K562 (cell line): Measurements from ENCODE around the gene SHISAL2A. TPM values are rescaled to one million over a fixed set of nuclear protein-coding genes. Genes with fewer than 3 reads are reported as not detected.

Source experiments
- EP400 ChIP-seq: fragments of 450-650 bp; IDR thresholded peaks from 2 replicates; pipeline ENCODE4 v1.6.1; 2017; ENCODE audit warnings: antibody characterized with exemption, mild to moderate bottlenecking, moderate library complexity
- SPI1 ChIP-seq: IDR thresholded peaks from 2 replicates; pipeline ENCODE4 v1.6.1; 2011; ENCODE audit warnings: low read depth, low read length, control low read depth, borderline replicate concordance
- ZNF175 ChIP-seq: fragments of 200-800 bp; sonication (Bioruptor generic); IDR thresholded peaks from 2 replicates; pipeline ENCODE4 v1.6.1; 2016; ENCODE audit warnings: low read depth, mild to moderate bottlenecking, missing genetic modification characterization, missing compliant biosample characterization
- polyA plus RNA-seq, 8 experiments: library from polyadenylated mRNA; depleted of rRNA in 4 of 8; stranded (reverse) in 5 of 8; unstranded in 3 of 8; fragments of >200 nt; fragmentation: Nextera tagmentation in 2 of 8; fragmentation: Illumina TruSeq in 1 of 8; extraction: Ambion mirVana in 2 of 8; extraction: Trizol in 1 of 8; gene quantifications; 2 replicates each; pipeline versions ENCODE4 v1.2.1 to v1.2.3, GENCODE V29; 2011 to 2014; ENCODE audit warnings: inconsistent platforms in 1 of 8, missing spikeins in 1 of 8
- total RNA-seq, 7 experiments: library from RNA; depleted of rRNA in 6 of 7; stranded (reverse); fragments of >200 nt in 6 of 7; fragmentation: Illumina TruSeq in 2 of 7; extraction: Trizol in 2 of 7; gene quantifications; 2 replicates each; pipeline versions ENCODE4 v1.2.1 to v1.2.3, GENCODE V29; 2011 to 2021; ENCODE audit warnings: low replicate concordance in 1 of 7
- TF ChIP-seq, protein P1 (sequence below): fragments of 450-650 bp; formaldehyde crosslinking; IDR thresholded peaks from 2 replicates; pipeline ENCODE4 v1.4.0; 2022; ENCODE audit warnings: missing genetic modification characterization
- TF ChIP-seq, protein P2 (sequence below): sonication (generic); formaldehyde crosslinking; IDR thresholded peaks from 2 replicates; pipeline ENCODE4 v1.8.1; 2022; ENCODE audit warnings: missing genetic modification reagents
- TF ChIP-seq, protein P3 (sequence below), 2 experiments: fragments of 450-650 bp; IDR thresholded peaks; 2 replicates each; pipeline ENCODE4 v1.6.1; 2018; ENCODE audit warnings: mild to moderate bottlenecking in 2 of 2, low read depth in 1 of 2; ENCODE audit not compliant: partially characterized antibody in 2 of 2
- TF ChIP-seq, protein P4 (sequence below): fragments of 250-450 bp; sonication (Bioruptor Pico); IDR thresholded peaks from 2 replicates; pipeline ENCODE4 v1.5.0; 2021

The SHISAL2A gene
- total and polyA plus RNA-seq, 9 of the 15 experiments (the other 6 are each of a cell fraction or from before 2014, with no cell fraction given): 0.11 TPM; not detected in 8

DNA sequence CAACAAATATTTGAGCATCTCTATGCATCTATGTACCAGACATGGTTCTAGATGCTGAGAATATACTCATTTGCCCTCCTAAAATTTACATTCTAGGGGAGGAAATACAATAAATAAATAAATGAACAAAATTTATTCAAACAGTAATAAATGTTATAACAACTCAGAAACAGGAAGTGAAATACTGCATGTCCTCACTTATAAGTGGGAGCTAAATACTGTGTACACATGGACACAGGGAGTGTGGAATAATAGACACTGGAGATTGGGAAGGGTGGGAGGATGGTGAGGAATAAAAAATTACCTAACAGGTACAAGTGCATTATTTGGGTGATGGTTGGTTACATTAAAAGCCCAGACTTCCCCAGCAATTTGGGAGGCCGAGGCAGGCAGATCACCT lies 60.9 kb downstream of the SHISAL2A start (continued):
- TF ChIP-seq, protein P1, sequence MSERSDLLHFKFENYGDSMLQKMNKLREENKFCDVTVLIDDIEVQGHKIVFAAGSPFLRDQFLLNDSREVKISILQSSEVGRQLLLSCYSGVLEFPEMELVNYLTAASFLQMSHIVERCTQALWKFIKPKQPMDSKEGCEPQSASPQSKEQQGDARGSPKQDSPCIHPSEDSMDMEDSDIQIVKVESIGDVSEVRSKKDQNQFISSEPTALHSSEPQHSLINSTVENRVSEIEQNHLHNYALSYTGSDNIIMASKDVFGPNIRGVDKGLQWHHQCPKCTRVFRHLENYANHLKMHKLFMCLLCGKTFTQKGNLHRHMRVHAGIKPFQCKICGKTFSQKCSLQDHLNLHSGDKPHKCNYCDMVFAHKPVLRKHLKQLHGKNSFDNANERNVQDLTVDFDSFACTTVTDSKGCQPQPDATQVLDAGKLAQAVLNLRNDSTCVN (CRISPR knock-in tag): no peak
- TF ChIP-seq, protein P2, sequence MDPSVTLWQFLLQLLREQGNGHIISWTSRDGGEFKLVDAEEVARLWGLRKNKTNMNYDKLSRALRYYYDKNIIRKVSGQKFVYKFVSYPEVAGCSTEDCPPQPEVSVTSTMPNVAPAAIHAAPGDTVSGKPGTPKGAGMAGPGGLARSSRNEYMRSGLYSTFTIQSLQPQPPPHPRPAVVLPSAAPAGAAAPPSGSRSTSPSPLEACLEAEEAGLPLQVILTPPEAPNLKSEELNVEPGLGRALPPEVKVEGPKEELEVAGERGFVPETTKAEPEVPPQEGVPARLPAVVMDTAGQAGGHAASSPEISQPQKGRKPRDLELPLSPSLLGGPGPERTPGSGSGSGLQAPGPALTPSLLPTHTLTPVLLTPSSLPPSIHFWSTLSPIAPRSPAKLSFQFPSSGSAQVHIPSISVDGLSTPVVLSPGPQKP (CRISPR knock-in tag): no peak
- no peak for TF ChIP-seq SPI1
- TF ChIP-seq, protein P3, sequence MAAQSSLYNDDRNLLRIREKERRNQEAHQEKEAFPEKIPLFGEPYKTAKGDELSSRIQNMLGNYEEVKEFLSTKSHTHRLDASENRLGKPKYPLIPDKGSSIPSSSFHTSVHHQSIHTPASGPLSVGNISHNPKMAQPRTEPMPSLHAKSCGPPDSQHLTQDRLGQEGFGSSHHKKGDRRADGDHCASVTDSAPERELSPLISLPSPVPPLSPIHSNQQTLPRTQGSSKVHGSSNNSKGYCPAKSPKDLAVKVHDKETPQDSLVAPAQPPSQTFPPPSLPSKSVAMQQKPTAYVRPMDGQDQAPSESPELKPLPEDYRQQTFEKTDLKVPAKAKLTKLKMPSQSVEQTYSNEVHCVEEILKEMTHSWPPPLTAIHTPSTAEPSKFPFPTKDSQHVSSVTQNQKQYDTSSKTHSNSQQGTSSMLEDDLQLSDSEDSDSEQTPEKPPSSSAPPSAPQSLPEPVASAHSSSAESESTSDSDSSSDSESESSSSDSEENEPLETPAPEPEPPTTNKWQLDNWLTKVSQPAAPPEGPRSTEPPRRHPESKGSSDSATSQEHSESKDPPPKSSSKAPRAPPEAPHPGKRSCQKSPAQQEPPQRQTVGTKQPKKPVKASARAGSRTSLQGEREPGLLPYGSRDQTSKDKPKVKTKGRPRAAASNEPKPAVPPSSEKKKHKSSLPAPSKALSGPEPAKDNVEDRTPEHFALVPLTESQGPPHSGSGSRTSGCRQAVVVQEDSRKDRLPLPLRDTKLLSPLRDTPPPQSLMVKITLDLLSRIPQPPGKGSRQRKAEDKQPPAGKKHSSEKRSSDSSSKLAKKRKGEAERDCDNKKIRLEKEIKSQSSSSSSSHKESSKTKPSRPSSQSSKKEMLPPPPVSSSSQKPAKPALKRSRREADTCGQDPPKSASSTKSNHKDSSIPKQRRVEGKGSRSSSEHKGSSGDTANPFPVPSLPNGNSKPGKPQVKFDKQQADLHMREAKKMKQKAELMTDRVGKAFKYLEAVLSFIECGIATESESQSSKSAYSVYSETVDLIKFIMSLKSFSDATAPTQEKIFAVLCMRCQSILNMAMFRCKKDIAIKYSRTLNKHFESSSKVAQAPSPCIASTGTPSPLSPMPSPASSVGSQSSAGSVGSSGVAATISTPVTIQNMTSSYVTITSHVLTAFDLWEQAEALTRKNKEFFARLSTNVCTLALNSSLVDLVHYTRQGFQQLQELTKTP (IDR thresholded peaks at IDR 0.05; ENCODE audit: low read depth in 1 of 2, partially characterized antibody in 2 of 2): no peak
- no peak for TF ChIP-seq ZNF175 (CRISPR knock-in tag)
- TF ChIP-seq EP400: no peak
- TF ChIP-seq, protein P4, sequence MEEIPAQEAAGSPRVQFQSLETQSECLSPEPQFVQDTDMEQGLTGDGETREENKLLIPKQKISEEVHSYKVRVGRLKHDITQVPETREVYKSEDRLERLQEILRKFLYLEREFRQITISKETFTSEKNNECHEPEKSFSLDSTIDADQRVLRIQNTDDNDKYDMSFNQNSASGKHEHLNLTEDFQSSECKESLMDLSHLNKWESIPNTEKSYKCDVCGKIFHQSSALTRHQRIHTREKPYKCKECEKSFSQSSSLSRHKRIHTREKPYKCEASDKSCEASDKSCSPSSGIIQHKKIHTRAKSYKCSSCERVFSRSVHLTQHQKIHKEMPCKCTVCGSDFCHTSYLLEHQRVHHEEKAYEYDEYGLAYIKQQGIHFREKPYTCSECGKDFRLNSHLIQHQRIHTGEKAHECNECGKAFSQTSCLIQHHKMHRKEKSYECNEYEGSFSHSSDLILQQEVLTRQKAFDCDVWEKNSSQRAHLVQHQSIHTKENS (CRISPR knock-in tag): no peak
